Left hindlimb (tissue), 1 donor: ENCODE results near the gene CA12.
A peak's percentile ranks its signal among the peaks of the same experiment; 100 is the strongest.

Experiments
- DNase-seq: peaks from one replicate; pipeline ENCODE4 v3.0.0-alpha.2; 2018

The CA12 gene

DNA sequence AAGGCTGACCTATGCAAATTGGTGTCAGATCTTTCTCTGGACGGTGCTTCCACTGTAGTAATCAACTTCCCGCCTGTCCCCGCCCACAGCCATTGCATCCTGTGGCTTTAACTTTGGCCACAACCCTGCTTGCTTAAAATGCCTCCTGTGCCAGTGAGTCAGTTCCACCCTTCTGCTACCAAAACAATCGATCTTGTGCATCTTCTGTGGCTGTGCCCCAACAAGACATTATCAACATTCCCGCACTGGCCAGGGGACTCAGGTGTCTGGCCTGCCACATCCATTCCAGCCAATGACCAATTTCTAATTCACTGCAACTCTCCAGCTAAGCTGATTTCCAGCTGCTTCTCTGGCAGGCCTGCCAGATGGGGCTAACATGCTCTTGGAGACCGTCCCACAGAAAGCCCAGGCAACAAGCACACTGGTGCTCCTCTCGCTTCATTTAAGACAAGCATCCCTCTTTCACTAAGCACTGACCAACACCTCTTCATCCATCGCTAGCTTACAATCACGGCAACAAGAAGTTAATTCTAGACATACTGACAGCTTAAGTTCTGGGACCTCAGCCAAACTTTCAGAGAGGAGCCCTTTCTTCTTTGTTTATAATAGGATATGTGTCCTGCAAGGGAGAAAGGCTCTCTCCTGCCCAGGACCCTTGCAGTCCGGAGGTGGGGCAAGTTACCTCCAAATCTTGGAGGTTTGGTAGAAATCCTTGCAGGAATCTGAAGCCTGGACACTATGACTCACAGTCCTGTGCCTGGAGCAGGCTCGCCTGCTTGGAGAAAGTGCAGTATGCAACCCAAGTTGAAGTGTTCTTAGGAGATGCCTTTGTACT lies 6.7 kb downstream of the CA12 start:
- DNase-seq, result peak; percentile 72

DNA sequence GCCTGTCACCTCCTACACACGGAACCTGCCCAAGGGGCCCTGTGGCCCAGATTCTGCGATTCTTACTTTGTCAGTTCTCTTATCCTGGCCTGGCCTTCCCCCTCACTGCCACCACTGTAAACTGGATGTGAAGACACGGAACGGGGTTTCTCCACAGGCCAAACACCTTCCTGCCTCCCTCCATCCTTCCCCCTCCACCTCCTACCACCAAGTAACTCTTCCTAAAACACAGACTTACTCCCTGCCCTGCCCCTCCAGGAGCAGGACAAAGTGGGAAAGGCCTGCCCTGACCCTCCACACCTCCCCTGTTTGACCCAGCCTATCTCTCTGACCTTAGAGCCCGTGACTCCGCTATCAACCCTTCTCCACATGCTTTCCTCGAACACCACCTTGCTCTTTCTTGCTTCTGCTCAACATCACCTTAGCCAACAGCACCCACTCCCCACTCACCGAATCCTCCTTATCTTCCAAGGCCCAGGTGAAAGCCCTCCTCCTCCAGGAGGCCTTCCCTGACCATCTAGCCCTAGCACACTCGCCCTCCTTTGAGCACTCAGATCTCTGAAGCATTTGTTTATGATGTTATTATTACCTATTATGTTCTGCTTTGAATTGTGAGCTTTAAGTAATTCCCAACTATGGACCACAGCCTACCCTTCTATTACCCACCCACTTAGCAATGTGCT lies 7.6 kb downstream of the CA12 start:
- DNase-seq, result no peak

DNA sequence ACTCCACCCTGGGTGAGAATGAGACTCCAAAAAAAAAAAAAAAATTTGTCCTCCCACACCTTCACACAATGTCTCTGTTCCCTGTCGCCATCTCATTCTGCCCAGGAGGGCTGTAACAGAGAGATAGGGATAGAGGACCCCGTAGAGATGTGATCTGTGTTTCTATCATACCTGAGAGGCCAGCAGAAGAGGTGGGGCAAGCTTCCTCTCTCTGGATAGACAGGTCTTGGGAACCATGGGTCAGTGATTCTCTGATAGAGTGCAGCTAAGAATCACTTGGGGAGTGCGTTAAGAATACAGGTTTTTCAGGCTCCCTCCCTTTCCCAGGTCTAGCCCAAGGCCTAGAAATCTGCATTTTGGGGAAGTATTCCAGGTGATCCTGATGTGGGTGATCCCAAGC lies 8.3 kb downstream of the CA12 start:
- DNase-seq, result no peak

DNA sequence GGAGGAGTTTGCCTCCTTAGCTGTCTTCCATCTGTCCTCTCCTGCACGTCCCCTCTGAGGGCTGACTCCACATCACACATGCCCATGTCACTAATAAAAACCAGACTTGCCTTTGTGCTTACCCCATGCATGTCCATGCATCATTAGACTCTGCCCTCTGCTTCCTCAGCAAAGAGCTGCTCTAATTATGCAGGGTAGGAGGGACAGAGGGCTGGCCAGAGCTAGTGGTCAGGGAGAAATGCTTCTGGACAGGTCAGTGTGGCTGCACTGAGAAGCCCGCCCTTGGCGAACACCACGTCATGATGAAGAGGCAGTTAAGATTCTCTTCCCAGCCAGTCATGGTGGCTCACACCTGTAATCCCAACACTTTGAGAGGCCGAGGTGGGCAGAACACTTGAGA lies 8.9 kb downstream of the CA12 start:
- DNase-seq, result no peak

DNA sequence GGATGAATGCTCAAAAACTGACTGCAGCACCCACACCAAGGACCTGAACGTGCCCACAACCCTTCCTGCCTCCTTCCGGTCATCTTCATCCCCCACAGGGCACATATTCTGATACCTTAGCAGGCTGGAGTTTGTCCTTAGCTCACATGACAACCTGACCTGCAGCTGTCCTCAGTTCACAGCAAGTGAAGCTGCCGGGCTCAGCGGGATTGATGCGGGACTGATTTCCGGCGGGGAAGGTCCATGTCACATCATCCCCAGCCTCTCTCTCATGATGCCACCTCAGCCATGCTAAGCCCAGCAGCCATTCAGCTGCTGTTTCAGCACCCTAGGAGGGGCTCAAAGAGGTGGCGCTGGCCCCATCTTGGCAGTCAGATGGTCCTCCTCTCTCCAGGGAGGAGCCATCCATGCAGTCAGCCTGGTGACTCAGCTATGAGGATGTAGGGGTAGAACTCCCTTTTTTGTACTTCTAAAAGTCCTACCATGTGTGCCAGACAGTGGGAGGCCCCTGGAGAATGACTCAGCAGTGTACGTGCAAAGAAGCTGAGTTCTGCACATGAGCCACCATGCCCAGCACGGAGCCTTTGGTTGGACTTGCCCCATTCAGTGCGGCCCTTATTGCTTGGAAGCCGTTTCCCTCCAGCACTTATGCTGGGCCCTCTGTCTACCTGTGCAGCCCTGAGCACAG lies 9.5 kb downstream of the CA12 start:
- DNase-seq, result no peak

DNA sequence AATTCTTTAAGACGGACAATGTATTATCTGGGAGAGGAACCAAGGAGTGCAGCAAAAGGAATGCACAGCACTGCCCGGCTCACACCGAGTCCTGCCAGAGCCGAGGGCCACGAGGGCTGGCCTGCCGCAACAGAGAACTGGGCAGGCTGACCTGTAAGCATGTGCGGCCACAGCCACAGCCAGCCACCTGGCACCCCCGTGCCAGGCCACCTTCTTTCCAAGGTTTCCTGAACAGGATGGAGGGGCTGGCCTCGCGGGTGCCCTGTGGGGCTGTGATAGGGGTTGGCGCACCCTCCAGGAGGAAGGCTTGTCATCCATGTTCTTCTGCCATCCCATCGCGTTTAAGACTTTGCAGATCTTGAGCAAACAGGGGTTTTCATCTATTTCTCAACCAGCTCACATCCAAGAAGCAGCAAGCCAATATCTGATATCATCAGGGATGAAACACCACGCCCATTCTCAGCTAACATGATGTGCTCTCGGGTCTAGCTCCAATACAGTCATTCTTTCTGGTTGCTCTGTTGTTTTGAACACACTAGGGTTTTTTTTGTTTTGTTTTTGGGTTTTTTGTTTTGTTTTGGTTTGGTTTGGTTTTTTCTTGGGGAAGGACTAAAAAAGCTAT lies 10.2 kb downstream of the CA12 start:
- no peak for DNase-seq

DNA sequence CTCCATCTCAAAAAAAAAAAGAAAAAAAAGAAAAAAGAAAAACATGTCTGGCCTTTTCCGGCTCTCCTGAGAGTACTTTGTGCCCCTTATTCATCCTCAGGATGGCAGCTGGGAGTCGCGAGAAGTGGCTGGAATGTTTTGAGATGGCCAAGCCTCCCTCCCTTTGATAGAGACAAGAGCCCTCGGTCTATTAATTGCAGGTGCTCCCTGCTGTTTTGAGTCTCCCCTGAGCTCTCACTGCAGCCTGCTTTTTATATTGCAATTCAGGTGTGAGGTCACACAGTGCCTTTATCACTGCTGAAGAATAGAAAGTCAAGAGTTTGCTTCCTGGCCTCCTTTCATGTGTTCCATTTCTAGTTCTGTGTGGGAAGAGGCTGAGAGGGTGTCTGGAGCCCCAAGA lies 10.9 kb downstream of the CA12 start:
- DNase-seq, result no peak

DNA sequence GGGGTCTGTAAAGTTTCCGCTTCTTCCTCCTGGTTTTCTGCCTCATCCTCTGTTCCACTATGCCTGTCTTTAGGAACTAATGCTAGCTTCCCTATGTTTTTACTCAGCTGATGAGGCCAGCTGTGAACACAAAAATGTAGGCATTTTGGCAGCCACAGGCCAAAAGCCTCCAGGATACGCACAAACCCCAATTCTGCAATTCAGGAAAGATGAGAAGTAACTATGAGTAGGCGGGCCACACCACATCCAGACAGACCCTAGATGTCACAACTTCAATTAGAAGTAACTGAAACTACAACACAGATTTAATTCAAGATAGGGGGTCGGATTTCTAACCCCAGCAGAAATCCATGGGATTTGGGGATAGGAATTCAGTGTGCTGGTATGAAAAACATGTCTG lies 11.9 kb downstream of the CA12 start:
- DNase-seq, result no peak

DNA sequence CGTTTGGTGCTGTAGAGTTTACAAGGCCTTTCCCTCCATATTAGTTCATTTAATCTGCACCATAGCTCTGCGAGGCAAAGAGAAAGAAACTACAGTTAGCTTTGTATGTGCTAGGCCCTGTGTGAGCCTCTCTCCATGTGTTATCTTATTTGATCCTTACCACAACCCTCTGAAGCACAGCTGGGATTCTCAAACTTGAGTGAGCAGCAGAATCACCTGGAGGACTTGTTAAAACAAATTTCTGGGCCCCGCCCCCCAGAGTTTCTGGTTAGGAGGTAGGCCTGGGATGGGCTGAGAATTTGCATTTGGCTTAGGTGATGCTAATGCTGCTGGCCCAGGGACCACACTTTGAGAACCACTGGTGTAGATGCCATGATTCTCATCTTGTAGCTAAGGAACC lies 12.3 kb downstream of the CA12 start:
- DNase-seq, result no peak

DNA sequence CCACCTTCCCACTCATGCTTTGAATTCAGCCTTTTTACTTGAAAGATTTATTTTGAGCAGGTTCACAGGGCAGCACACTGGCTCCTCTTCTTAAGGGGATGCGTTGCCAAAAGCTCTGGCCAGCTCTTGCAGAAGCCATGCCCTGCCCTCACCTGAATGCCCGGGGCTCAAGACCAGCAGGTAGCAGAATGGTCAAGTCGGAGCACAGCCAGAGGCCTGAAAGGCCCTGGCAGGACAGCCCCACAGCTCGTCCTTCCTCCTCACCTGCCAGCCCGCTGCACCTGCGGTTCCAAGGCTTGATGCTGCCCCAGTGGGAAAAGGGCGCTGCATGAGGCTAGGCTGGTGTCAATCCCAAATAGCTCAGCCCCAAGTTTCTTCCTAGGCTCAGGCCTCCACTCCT lies 13.1 kb downstream of the CA12 start:
- DNase-seq, result no peak

DNA sequence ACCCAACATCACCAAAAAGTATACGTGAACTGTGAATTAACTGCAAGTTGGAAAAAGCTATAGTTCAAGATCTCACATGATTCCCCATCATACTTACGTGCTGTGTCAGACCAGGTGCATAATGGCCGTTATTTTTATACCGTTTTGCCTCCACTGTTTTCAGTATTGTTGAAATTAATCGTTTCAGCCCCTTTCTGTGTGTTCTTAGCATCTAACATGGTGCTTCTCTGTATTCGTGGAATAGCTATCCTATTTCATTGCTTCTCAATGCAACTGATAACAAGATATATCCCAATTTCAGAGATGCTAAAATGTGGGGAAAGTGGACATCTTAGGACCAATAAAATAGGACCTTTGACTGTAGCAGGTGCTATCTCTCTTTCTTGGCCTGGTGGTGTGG lies 13.7 kb downstream of the CA12 start:
- no peak for DNase-seq

DNA sequence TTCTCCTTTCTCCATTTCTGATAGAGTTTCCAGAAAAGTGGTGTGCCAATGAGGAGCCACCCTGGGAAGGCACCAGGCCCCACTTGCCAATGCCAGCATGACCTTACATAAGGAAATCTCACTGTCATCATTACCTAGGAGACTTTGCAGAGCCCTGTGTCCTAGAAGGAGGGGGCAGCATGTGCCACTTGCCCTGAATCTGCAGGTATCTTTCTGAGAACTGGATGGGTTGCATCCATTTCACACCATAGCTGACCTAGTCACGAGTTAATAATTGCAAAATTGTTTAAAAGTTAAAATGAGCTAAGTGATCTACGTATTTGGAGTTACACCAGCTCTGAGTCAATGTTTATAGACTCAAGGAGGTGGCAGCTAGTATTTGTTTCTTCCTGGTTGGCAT lies 14.3 kb downstream of the CA12 start:
- no peak for DNase-seq

DNA sequence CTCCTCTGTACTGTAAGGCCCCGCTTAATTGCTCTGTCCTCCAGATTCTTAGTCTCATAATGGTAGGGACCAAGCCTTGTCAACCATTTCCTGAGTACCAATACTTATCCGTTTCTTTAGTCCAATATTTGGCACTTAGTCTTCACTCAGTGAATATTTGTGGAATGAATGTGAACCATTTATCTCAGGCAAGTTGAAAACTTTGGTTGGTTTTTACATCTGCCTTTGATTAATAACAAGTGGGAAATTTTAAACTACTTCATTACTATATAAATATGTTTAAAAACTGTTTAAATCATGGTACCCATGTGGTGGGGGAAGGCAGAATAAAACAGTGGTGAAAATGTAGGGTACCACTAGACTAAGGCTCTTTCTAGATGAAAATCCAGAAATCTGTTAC lies 15.2 kb downstream of the CA12 start:
- DNase-seq, result no peak

DNA sequence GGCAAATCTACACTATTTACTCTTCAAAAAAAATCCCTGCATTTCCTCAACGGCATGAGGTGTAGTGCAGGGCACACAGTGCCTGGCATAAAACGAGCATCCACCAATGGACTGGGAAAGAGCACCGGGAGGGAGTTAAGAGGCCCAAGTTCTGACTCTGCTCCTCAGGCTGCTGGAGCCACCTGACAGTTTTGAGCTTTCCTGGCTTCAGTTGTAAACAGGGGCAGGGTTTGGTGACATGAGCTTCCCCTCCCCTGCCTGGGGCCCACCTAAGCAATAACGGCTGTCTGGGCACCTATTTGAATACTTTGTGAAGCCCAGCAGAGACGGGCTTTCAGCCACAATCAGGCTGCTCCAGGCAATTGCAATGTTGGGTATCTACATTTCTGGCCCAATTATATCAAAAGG lies 16.4 kb downstream of the CA12 start:
- no peak for DNase-seq

DNA sequence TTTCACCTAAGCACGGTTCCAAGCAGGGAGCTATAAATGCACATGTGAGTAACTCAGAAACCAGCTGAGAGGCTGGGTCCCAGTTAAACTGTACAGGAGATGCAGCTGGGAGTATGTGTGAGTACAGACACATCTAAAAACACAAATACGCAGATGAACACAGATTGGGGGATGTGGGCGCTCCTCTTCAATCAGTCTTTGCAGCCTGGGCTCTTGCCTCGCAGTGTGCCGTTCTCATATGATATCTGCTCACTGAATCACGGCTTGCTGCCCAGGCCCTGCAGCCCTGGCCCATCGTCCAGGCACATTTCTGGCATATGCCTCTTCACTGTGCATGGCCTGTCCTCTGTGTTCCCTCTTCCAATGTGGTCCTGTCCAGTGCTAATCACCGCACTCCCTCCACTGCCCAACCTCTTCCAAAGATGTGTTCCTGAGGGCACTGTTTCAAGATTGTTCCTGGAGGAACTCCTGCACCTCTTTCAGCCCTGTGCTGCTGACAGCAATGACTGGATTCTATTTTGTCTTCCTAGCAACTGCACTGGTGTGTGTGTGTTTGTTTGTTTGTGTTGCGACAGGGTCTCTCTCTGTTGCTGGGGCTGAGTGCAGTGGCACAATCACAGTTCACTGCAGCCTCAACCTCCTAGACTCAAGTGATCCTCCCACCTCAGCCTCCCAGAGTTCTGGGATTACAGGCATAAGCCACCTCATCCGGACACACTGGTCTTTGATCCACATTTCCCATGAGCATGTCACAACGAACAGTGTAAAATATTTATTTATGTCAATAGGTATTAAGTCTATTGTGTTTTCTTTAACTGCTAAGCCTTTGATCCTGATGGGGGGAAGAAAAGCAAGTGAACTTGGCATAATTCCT lies 17.0 kb downstream of the CA12 start:
- no peak for DNase-seq

DNA sequence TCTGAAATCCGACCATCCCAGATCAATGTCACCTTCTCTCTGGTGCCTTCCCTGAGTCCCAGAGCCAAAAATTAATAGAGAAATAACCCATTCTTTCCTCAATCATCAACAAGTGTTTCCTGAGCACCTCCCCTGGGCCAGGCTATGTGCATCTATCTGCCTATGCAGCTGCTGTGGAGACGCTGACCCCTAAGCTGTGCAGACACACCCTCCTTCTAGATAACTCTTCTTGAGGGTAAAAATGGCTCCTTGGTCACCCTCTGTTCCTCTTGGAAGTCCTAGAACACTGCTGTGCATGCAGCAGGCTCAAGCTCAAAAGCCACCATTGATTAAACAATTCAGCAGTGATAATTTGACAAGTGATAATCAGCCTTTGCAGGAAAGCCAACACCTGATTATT lies 18.4 kb downstream of the CA12 start:
- no peak for DNase-seq

DNA sequence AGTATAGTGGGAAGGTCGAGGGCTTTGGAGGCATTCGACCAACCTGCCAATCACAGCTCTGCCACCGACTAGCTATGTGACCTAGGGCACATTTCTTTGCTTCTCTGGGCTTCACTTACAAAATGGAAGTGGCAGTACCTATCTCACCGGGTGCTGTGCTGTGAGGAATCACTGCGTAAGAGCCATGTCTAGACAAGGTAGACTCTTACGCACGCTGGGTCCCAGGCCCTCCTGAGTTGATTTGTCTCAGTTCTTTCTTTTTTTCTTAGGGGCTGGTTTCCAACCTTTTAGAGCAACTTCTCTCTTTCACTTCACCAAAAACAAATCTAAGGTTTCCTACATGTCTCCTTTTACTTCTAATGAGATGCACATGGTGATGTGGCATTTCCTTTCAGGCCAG lies 18.8 kb downstream of the CA12 start:
- no peak for DNase-seq

DNA sequence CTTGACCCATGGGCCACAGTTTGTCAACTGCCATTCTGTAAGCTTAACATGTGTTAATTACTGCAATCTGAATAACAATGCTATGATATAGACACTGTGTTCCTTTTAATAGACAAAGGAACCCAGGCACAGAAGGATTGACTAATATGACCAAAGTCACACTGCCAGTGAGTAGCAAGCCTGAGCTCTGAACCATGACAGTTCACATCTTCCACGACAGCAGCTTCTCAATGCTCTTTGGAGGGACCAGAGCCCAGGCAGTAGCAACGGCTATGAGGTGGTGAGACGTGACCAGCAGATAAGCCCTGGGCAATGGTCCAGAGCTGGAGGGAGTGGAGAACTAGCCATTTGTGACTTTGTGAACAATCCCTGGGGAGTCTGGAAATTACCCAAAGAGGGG lies 19.4 kb downstream of the CA12 start:
- no peak for DNase-seq

DNA sequence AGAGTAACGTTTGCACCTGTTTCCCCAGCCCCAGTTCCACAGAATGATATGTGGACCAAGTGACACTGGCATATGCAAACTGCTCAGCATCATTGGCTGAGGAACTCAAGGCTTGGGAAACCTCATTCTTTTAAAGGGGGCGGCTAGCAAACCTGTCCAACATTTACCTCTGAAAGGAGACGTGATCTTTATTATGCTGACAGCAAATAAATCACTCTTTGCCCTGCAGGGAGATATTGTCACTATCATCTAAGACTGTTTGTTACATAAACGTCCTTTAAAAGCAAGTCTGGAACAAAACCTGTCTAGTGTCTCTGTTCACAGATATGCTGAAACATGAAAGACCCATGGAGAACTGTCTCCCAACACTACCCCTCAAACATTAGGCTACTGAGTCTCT lies 21.5 kb downstream of the CA12 start:
- DNase-seq, result no peak

DNA sequence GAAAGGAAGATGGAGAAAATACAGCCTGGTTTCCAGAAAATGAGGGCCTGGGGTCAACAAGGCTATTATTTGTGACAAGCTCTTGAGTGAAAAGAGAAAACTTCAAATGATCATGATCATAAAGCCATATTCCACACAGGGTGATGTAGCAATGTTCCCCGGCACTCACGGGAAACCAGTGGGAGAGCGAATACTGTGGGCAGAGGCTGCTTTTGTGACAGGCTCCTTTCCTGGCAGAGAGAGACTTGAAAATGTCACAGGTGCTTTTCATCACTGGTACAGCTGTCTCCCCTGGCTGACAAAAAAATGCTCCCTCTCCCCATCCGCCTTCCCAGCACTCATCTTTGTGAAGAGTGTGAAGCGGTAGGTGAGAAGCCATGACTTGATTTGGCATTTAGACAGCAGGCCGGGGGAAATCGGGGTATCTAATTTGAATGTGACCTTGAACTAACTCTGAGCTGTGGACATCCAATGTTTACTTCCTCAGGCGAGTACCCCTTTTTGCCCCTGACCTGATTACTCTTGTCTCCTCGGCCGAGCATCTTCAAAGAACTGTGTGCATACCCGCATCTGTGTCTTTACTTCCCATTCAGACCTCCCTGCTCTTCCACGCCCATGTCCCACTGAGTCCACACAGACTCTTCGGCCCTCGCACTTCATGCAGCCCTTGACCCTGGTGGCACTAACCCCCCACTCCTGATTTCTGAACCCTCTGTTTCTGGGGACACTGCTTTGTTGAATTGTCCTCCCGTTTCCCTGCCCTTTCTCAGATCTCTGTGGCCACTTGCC lies 23.2 kb downstream of the CA12 start:
- DNase-seq, result no peak

DNA sequence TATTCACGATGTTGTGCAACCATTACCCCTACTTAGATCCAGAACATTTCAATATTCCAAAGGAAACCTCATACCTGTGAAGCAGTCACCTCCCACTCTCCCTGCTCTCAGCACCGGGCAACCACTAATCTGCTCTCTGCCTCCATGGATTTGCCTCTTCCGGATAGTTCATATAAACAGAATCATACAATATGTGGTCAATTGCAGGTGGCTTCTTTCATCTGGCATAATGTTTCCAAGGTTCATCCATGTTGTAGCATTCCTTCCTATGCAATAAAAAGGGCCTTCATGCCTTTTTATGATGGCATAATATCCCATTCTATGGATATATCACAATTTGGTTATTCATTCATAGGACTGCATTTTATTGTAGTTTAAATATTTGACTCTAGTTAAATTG lies 23.9 kb downstream of the CA12 start:
- no peak for DNase-seq

DNA sequence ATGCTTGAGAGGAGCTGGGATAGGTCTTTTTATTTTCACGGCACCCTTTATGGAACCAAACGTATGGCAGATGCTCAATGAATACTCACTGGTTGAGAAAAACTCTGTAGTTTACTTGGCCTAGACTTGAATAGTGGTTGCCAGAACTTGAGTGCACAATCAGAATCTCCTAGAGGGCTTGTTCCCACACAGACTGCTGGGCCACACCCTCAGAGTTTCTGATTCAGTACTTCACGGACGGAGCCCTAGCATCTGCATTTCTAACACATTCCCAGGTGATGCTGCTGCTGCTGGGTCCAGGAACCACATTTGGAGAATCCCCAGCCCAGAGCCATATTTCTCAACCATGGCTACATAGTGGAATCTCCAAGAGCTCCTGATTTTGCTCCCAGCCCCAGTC lies 24.6 kb downstream of the CA12 start:
- DNase-seq, result no peak
